HEK293 (cell line): ENCODE measurements around the gene BCL2.

Experiments
- SALL2 ChIP-seq: fragments of 450-650 bp; formaldehyde crosslinking; IDR thresholded peaks from 2 replicates; pipeline ENCODE4 v1.5.0; 2017; ENCODE audit warnings: missing biosample characterization, mild to moderate bottlenecking, missing genetic modification characterization, borderline replicate concordance
- TCF7L2 ChIP-seq: IDR thresholded peaks from 2 replicates; pipeline ENCODE4 v1.6.1; 2011; ENCODE audit warnings: low read depth, mild to moderate bottlenecking, inconsistent platforms, low read length, moderate library complexity, borderline replicate concordance
- ZNF10 ChIP-seq: fragments of 450-650 bp; formaldehyde crosslinking; IDR thresholded peaks from 2 replicates; pipeline ENCODE4 v1.5.1; 2017; ENCODE audit warnings: missing biosample characterization, missing genetic modification characterization
- ZNF146 ChIP-seq: fragments of 450-650 bp; formaldehyde crosslinking; IDR thresholded peaks from 2 replicates; pipeline ENCODE4 v1.5.1; 2016; ENCODE audit warnings: missing biosample characterization, missing genetic modification characterization
- ZNF214 ChIP-seq: fragments of 450-650 bp; formaldehyde crosslinking; IDR thresholded peaks from 2 replicates; pipeline ENCODE4 v1.5.1; 2017; ENCODE audit warnings: missing biosample characterization, mild to moderate bottlenecking, missing genetic modification characterization, borderline replicate concordance
- ZNF600 ChIP-seq: fragments of 450-650 bp; formaldehyde crosslinking; IDR thresholded peaks from 2 replicates; pipeline ENCODE4 v1.5.1; 2016; ENCODE audit warnings: missing biosample characterization, missing genetic modification characterization
- ZNF768 ChIP-seq: fragments of 450-650 bp; formaldehyde crosslinking; IDR thresholded peaks from 2 replicates; pipeline ENCODE4 v1.5.1; 2018; ENCODE audit warnings: missing biosample characterization, mild to moderate bottlenecking, missing genetic modification characterization
- TF ChIP-seq, protein P1 (sequence below): fragments of 450-650 bp; formaldehyde crosslinking; IDR thresholded peaks from 2 replicates; pipeline ENCODE4 v1.5.1; 2016; ENCODE audit warnings: missing biosample characterization, missing genetic modification characterization, low read depth
- TF ChIP-seq, protein P2 (sequence below): fragments of 450-650 bp; formaldehyde crosslinking; IDR thresholded peaks from 2 replicates; pipeline ENCODE4 v1.5.1; 2016; ENCODE audit warnings: missing biosample characterization, missing genetic modification characterization
- TF ChIP-seq, protein P3 (sequence below): fragments of 450-650 bp; formaldehyde crosslinking; IDR thresholded peaks from 2 replicates; pipeline ENCODE4 v1.5.1; 2016; ENCODE audit warnings: missing biosample characterization, missing genetic modification characterization, low read depth
- TF ChIP-seq, protein P4 (sequence below): fragments of 450-650 bp; IDR thresholded peaks from 2 replicates; pipeline ENCODE4 v1.5.1; 2018; ENCODE audit warnings: missing biosample characterization, missing genetic modification characterization
- TF ChIP-seq, protein P5 (sequence below): fragments of 450-650 bp; formaldehyde crosslinking; IDR thresholded peaks from 2 replicates; pipeline ENCODE4 v1.5.1; 2016; ENCODE audit warnings: missing biosample characterization, missing genetic modification characterization
- TF ChIP-seq, protein P6 (sequence below): fragments of 450-650 bp; formaldehyde crosslinking; IDR thresholded peaks from 2 replicates; pipeline ENCODE4 v1.5.1; 2016; ENCODE audit warnings: missing biosample characterization, missing genetic modification characterization
- TF ChIP-seq, protein P7 (sequence below): fragments of 450-650 bp; formaldehyde crosslinking; conservative IDR thresholded peaks from 2 replicates; pipeline ENCODE4 v1.5.1; 2016; ENCODE audit warnings: low read depth, missing biosample characterization, missing genetic modification characterization

DNA sequence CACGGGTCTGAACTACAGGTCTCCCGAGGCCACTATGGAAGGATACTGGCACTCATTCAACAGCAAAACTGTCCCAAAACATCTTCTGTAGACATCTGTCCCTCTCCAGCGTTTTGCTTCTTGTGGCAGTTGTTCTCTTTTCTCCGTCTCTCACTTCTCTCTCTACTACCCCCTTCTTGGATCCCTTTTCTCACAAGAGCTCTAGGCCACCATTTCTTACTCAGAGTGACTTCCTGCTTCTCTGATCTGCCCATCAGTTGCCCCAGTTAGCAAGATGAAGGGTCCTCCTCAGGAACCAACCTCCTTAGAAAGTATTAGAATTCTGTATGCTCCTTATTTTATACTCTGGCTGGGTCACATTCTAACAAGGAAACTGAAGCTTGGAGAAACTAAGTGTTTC is 32.6 kb downstream of the BCL2 start:
- TF ChIP-seq ZNF768 (tag by site-specific recombination), result no peak
- TF ChIP-seq TCF7L2, result no peak
- TF ChIP-seq, protein P1, sequence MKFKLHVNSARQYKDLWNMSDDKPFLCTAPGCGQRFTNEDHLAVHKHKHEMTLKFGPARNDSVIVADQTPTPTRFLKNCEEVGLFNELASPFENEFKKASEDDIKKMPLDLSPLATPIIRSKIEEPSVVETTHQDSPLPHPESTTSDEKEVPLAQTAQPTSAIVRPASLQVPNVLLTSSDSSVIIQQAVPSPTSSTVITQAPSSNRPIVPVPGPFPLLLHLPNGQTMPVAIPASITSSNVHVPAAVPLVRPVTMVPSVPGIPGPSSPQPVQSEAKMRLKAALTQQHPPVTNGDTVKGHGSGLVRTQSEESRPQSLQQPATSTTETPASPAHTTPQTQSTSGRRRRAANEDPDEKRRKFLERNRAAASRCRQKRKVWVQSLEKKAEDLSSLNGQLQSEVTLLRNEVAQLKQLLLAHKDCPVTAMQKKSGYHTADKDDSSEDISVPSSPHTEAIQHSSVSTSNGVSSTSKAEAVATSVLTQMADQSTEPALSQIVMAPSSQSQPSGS (tag by site-specific recombination), result no peak
- TF ChIP-seq, protein P2, sequence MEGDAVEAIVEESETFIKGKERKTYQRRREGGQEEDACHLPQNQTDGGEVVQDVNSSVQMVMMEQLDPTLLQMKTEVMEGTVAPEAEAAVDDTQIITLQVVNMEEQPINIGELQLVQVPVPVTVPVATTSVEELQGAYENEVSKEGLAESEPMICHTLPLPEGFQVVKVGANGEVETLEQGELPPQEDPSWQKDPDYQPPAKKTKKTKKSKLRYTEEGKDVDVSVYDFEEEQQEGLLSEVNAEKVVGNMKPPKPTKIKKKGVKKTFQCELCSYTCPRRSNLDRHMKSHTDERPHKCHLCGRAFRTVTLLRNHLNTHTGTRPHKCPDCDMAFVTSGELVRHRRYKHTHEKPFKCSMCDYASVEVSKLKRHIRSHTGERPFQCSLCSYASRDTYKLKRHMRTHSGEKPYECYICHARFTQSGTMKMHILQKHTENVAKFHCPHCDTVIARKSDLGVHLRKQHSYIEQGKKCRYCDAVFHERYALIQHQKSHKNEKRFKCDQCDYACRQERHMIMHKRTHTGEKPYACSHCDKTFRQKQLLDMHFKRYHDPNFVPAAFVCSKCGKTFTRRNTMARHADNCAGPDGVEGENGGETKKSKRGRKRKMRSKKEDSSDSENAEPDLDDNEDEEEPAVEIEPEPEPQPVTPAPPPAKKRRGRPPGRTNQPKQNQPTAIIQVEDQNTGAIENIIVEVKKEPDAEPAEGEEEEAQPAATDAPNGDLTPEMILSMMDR (tag by site-specific recombination), result no peak
- TF ChIP-seq ZNF214, result no peak
- TF ChIP-seq, protein P3, sequence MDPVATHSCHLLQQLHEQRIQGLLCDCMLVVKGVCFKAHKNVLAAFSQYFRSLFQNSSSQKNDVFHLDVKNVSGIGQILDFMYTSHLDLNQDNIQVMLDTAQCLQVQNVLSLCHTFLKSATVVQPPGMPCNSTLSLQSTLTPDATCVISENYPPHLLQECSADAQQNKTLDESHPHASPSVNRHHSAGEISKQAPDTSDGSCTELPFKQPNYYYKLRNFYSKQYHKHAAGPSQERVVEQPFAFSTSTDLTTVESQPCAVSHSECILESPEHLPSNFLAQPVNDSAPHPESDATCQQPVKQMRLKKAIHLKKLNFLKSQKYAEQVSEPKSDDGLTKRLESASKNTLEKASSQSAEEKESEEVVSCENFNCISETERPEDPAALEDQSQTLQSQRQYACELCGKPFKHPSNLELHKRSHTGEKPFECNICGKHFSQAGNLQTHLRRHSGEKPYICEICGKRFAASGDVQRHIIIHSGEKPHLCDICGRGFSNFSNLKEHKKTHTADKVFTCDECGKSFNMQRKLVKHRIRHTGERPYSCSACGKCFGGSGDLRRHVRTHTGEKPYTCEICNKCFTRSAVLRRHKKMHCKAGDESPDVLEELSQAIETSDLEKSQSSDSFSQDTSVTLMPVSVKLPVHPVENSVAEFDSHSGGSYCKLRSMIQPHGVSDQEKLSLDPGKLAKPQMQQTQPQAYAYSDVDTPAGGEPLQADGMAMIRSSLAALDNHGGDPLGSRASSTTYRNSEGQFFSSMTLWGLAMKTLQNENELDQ (tag by site-specific recombination), result no peak
- TF ChIP-seq, protein P4, sequence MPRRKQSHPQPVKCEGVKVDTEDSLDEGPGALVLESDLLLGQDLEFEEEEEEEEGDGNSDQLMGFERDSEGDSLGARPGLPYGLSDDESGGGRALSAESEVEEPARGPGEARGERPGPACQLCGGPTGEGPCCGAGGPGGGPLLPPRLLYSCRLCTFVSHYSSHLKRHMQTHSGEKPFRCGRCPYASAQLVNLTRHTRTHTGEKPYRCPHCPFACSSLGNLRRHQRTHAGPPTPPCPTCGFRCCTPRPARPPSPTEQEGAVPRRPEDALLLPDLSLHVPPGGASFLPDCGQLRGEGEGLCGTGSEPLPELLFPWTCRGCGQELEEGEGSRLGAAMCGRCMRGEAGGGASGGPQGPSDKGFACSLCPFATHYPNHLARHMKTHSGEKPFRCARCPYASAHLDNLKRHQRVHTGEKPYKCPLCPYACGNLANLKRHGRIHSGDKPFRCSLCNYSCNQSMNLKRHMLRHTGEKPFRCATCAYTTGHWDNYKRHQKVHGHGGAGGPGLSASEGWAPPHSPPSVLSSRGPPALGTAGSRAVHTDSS (tag by site-specific recombination), result no peak
- TF ChIP-seq, protein P5, sequence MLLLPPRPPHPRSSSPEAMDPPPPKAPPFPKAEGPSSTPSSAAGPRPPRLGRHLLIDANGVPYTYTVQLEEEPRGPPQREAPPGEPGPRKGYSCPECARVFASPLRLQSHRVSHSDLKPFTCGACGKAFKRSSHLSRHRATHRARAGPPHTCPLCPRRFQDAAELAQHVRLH, result no peak
- TF ChIP-seq ZNF146 (tag by site-specific recombination), result no peak
- no peak for TF ChIP-seq ZNF10 (tag by site-specific recombination)
- TF ChIP-seq, protein P6, sequence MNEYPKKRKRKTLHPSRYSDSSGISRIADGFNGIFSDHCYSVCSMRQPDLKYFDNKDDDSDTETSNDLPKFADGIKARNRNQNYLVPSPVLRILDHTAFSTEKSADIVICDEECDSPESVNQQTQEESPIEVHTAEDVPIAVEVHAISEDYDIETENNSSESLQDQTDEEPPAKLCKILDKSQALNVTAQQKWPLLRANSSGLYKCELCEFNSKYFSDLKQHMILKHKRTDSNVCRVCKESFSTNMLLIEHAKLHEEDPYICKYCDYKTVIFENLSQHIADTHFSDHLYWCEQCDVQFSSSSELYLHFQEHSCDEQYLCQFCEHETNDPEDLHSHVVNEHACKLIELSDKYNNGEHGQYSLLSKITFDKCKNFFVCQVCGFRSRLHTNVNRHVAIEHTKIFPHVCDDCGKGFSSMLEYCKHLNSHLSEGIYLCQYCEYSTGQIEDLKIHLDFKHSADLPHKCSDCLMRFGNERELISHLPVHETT (tag by site-specific recombination), result no peak
- TF ChIP-seq, protein P7, sequence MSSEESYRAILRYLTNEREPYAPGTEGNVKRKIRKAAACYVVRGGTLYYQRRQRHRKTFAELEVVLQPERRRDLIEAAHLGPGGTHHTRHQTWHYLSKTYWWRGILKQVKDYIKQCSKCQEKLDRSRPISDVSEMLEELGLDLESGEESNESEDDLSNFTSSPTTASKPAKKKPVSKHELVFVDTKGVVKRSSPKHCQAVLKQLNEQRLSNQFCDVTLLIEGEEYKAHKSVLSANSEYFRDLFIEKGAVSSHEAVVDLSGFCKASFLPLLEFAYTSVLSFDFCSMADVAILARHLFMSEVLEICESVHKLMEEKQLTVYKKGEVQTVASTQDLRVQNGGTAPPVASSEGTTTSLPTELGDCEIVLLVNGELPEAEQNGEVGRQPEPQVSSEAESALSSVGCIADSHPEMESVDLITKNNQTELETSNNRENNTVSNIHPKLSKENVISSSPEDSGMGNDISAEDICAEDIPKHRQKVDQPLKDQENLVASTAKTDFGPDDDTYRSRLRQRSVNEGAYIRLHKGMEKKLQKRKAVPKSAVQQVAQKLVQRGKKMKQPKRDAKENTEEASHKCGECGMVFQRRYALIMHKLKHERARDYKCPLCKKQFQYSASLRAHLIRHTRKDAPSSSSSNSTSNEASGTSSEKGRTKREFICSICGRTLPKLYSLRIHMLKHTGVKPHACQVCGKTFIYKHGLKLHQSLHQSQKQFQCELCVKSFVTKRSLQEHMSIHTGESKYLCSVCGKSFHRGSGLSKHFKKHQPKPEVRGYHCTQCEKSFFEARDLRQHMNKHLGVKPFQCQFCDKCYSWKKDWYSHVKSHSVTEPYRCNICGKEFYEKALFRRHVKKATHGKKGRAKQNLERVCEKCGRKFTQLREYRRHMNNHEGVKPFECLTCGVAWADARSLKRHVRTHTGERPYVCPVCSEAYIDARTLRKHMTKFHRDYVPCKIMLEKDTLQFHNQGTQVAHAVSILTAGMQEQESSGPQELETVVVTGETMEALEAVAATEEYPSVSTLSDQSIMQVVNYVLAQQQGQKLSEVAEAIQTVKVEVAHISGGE (tag by site-specific recombination), result no peak
- TF ChIP-seq ZNF600, result no peak
- no peak for TF ChIP-seq SALL2 (tag by site-specific recombination)
